Pancreas (tissue), 10 donors: ENCODE data around the gene GALNT10. TPM values are rescaled to one million over a fixed set of nuclear protein-coding genes. Genes with fewer than 3 reads are reported as not detected.

ENCODE experiments used
- ATAC-seq, 4 donors: fragments of 200-7000 bp; cut with Tn5 transposase; one replicate each; pipeline versions ENCODE4 v1.8.0 to v1.9.1; 2020; ENCODE audit warnings: mild to moderate bottlenecking in 4 of 4, moderate library complexity in 4 of 4
- DNase-seq, 6 donors: peaks; one replicate each; pipeline ENCODE4 v3.0.0-alpha.2; 2020
- FAIRE-seq: peaks from 2 replicates; lab custom pipeline; 2012; peaks lifted over from hg19 to GRCh38; lab: Jason Lieb, UNC
- H3K27ac ChIP-seq, 4 donors: fragments of 200-600 bp; sonication (generic); 1 replicate in 3 of 4; 2 replicates in 1 of 4; pipeline versions ENCODE4 v1.5.0 to v1.8.0; 2020
- H3K27me3 ChIP-seq, 4 donors: fragments of 200-600 bp; one replicate each; pipeline ENCODE4 v1.8.0; 2021
- H3K36me3 ChIP-seq, 3 donors: fragments of 200-600 bp; sonication (generic) in 1 of 3; one replicate each; pipeline versions ENCODE4 v1.5.0 to v1.8.0; 2020 to 2021
- H3K4me1 ChIP-seq, 3 donors: fragments of 200-600 bp; one replicate each; pipeline ENCODE4 v1.8.0; 2021
- H3K4me3 ChIP-seq, 4 donors: fragments of 200-600 bp; sonication (generic) in 2 of 4; one replicate each; pipeline versions ENCODE4 v1.5.0 to v1.8.0; 2020 to 2021
- H3K9me3 ChIP-seq, 4 donors: fragments of 200-600 bp; one replicate each; pipeline ENCODE4 v1.8.0; 2021
- CTCF ChIP-seq, 4 donors: fragments of 200-600 bp; sonication (generic) in 3 of 4; IDR thresholded peaks; one replicate each; pipeline versions ENCODE4 v1.5.0 to v1.8.0; 2021; ENCODE audit warnings: antibody characterized with exemption in 4 of 4
- WGBS, 2 donors: extraction: QIAGEN DNeasy Blood & Tissue Kit; methylation state at CpG; one replicate each; pipeline ENCODE4 v1.1.7; 2013; 5-methylcytosine and 5-hydroxymethylcytosine counted together
- intact Hi-C, 3 donors: fragments of 100-400 bp; cut with DNase I; formaldehyde crosslinking; loops; one replicate each; pipeline versions ENCODE4 v1.11.1 to v1.14.2; 2022
- polyA plus RNA-seq, 2 donors: library from polyadenylated mRNA; stranded (reverse); fragments of 200-250 nt; gene quantifications; one replicate each; pipeline ENCODE4 v1.2.3, GENCODE V29; 2013
- total RNA-seq, 6 donors: library from RNA; stranded (reverse); fragmentation: NEBNext Ultra II Directional in 4 of 6; extraction: Animal tissue kit (Norgen Biotek cat#: 25700) in 4 of 6; gene quantifications; one replicate each; pipeline versions ENCODE4 v1.2.1 to v1.2.4, GENCODE V29; 2021 to 2023
- donor health status: healthy with polysubstance abuse.
- donor health status: DM: no; HTN: no; CAD: no; lungs with moderate emphysema.
- donor health status: DM: no; HTN: no; CAD: no.
- donor health status: control.
- donor health status: control.
- donor health status: Bipolar disorder and iron deficiency.
- donor health status: DM: yes; HTN: yes; CAD: no.
- donor health status: DM: no; HTN: no; CAD: no.
- donor health status: DM: no; HTN: no; CAD: no.
- donor health status: DM: yes; HTN: yes; CAD: no.

Gene GALNT10
- total and polyA plus RNA-seq, 8 donors: 4.4 to 23.1 (median 13.4) TPM

DNA sequence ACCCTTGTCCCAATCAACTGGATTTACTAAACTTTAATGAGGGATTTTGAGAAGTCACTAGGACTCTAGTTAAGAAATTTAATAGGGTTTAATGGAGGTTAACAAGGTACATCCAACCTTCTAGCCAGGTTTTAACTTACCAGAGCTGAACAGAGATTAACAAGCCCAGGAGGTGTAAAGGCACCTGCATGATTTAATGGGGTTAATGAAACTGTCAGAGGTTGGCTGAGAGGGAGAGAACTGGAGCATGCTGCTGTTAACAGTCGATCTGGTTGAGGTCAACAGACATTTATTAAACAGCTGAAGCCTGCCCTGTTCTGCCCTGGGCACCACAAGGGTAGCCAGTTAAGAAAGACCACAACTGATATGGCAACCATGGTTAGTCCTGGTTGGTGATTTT, 273.9 kb downstream of the GALNT10 start:
- Histone ChIP-seq H3K4me1 (no peaks in the 10 kb centered on the region), H3K27ac (no peak overlapping the region), H3K27me3 (no peaks in the 10 kb centered on the region), H3K36me3 (no peaks in the 10 kb centered on the region), H3K9me3 (no peaks in the 10 kb centered on the region), H3K4me3 (no peak overlapping the region)
- ATAC-seq: no peak
- TF ChIP-seq CTCF (IDR thresholded peaks at IDR 0.05): no peak
- no peak for FAIRE-seq
- DNase-seq: no peak
- intact Hi-C loops: loop anchor here in 1 of 3 donors (10.0 kb wide), 1 partner anchor 140 kb away; no protein-coding TSS in a partner anchor
- 19 to 20% methylated on average over 1 of the region's 1 CpG for WGBS, 2 donors

- intact Hi-C loops: loop anchor here in 2 of 3 donors (5.0 to 10.0 kb wide), 2 partner anchors 140 to 142 kb away; no protein-coding TSS in a partner anchor
- no peak overlapping the region for H3K27ac ChIP-seq
- no peaks in the 10 kb centered on the region for H3K36me3 ChIP-seq
- no peaks in the 10 kb centered on the region for H3K4me1 ChIP-seq
- H3K9me3 ChIP-seq: no peaks in the 10 kb centered on the region
- FAIRE-seq: no peak
- 30 to 49% methylated on average over 6 of the region's 6 CpGs for WGBS, 2 donors
- no peak for DNase-seq
- no peak for ATAC-seq
- TF ChIP-seq CTCF (IDR thresholded peaks at IDR 0.05): no peak
- no peaks in the 10 kb centered on the region for H3K27me3 ChIP-seq
- H3K4me3 ChIP-seq: no peak overlapping the region
Observed at GRCh38 chr5:154465169-154465568, 274.6 kb downstream of the GALNT10 start.

GRCh38 chr5:154466147-154466546, 275.6 kb downstream of the GALNT10 start:
- 51 to 62% methylated on average over 5 of the region's 5 CpGs for WGBS, 2 donors
- intact Hi-C loops: loop anchor here in 2 of 3 donors (5.0 to 10.0 kb wide), 2 partner anchors 139 to 141 kb away; no protein-coding TSS in a partner anchor
- no peak overlapping the region for H3K27ac ChIP-seq
- no peak overlapping the region for H3K4me3 ChIP-seq
- H3K9me3 ChIP-seq: no peaks in the 10 kb centered on the region
- no peaks in the 10 kb centered on the region for H3K27me3 ChIP-seq
- H3K36me3 ChIP-seq: no peaks in the 10 kb centered on the region
- no peak for TF ChIP-seq CTCF (IDR thresholded peaks at IDR 0.05)
- no peak for DNase-seq
- ATAC-seq: no peak
- FAIRE-seq: no peak
- H3K4me1 ChIP-seq: no peaks in the 10 kb centered on the region

DNA sequence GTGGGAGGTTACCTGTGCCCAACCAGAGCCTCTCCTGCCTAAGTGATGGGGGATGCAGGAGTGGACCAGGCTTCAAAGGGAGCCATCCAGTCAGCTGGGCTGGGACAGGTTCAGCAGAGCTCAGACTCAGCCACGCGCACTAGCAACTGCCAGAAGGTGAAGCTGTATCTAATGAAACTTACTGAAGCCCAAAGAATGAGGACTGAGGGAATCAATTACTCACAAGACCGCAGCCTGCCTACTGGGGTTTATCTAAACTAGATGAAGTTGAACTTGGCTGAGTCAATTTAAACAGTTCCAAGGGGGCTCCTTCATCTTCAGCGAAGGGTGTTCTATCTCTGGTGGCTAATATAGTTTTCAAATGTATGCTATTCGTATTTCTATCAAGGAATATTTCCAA, 276.1 kb downstream of the GALNT10 start:
- Histone ChIP-seq H3K9me3 (no peaks in the 10 kb centered on the region), H3K4me3 (no peak overlapping the region), H3K4me1 (no peaks in the 10 kb centered on the region), H3K36me3 (no peaks in the 10 kb centered on the region), H3K27ac (no peak overlapping the region), H3K27me3 (peaks cover 0 to under 1% (median 0%) of the 10 kb centered on the region in 4 donors)
- WGBS, 2 donors: 74 to 76% methylated on average over 5 of the region's 5 CpGs
- intact Hi-C loops: loop anchor here in 2 of 3 donors (5.0 to 10.0 kb wide), 2 partner anchors 138 to 141 kb away; no protein-coding TSS in a partner anchor
- TF ChIP-seq CTCF (IDR thresholded peaks at IDR 0.05): no peak
- FAIRE-seq: no peak
- DNase-seq: no peak
- no peak for ATAC-seq

DNA sequence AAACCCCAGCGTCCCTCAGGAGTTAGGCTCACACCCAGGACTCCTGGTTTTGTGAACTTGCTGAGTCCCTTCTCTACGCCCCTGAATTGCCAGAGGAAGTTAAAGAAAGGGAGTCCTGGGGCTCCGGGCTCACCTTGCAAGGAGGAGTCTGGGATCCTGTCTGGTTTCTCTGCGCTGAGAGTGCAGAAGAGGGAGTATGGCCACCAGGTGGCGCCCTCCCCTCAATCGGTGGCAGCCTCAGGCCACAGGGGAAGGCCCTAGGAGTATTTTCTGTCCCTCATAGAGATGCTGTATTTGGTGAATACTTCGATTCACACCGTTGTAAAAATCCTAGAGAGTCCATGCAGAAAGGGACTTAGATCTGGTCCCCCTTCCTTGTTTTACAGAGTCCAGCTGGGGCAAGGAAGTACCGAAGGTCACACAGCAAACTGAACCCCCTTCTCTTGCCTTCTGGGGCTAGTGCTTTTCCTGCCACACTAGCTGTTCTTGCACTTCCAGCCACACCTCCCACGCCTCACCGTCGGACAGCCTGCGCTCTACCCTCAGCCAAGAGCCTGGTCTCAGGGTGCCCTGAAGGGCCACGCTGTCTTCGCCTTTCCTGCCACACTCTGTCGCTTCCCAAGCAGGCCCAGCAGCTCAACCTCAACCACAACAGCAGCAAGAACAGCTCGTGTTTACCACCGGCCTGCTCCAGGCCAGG, 277.3 kb downstream of the GALNT10 start:
- no peak overlapping the region for H3K4me3 ChIP-seq
- H3K27me3 ChIP-seq: peaks cover 0 to 7% (median 2%) of the 10 kb centered on the region in 4 donors
- no peak for FAIRE-seq
- H3K4me1 ChIP-seq: no peaks in the 10 kb centered on the region
- ATAC-seq: peak; percentile 90 to 98 (median 96)
- 33 to 36% methylated on average over 18 of the region's 18 CpGs for WGBS, 2 donors
- H3K9me3 ChIP-seq: no peaks in the 10 kb centered on the region
- peak; percentile 93 to 97 (median 96) for TF ChIP-seq CTCF (IDR thresholded peaks at IDR 0.05)
- peak; percentile 49 to 95 (median 76) for DNase-seq
- intact Hi-C loops: loop anchor here in 2 of 3 donors (5.0 to 10.0 kb wide), 2 partner anchors 137 to 139 kb away; no protein-coding TSS in a partner anchor
- H3K36me3 ChIP-seq: no peaks in the 10 kb centered on the region
- H3K27ac ChIP-seq: no peak overlapping the region
